Anterior cingulate cortex (tissue), 58 donors: ENCODE results near the gene MGLL.

Experiments used
- DNase-seq, 58 donors: peaks; one replicate each; lab custom pipeline; 2025; lab: John Stamatoyannopoulos, UW

The MGLL gene

DNA sequence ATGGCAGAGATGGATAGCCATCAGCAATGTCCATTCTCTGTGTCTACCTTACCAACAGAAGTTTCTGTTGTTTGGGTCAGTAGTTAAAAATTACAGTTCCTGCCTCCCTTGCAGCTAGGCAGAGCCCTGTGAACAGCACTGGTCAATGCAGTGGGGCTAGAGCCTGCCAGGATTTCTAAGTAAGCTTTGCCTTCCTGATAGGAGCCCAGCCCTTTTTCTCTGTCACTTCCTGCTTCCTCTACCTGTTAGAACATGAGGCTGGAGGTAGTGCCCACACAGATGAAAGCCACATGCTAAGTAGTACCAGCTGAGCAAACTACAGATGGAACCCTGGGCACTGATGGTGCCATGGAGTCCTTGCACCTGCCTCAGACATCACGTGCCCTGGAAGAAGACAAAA lies 45.0 kb downstream of the MGLL start:
- DNase-seq, result no peak

DNA sequence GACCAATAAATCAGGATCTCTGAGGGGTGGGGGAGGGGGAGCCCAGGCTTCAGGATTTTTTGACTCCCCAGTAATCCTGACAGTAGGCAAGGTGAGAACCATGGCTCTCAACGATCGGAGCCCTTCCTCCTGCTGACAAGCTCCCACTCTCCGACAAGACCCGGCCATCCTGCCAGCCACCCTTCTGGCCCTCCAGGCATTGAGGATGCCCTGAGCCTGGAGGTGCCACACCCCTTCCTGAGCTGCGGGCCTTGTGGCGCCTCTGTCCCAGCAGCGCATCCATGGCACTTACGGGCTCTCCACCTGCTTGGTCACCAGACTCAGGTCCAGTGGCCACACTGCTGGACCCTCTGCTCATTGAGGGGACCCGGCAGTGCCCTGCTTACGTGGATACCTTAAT lies 46.0 kb downstream of the MGLL start:
- DNase-seq, result no peak

DNA sequence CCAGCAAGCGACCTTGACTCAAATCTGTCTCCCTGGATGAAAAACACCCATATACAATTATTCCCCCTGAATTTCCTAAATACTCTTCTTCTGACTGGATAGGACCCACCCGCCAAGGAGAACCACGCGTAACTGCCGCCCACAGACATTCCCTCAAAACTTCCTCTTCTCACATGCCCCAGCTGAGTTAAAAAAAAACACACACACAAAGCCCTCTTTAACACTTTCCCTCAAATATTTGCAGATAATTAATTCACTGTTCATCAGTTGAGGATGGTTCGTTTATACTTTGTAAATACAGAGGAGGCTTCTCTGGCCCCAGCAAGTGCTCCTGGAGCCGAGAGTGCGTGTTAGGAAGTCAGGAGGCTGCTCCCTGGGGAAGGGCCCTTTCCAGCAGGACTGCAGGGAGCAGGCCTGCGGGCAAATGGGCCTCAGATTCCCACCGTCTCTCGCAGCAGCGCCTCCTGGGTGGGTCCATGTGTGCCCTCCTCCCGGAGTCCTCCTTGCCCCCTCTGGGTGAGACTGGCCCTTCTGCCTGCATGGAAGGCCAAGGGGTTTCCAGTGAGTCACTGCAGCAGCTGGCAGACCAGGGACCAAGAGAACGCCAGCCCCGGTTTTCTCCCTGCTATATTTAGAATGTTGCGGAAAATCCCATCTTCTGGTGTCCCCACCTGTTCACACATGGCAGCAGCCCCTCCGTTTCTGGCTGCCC lies 46.8 kb downstream of the MGLL start:
- peak in 2 of 58 donors; percentile 23 to 33 for DNase-seq

DNA sequence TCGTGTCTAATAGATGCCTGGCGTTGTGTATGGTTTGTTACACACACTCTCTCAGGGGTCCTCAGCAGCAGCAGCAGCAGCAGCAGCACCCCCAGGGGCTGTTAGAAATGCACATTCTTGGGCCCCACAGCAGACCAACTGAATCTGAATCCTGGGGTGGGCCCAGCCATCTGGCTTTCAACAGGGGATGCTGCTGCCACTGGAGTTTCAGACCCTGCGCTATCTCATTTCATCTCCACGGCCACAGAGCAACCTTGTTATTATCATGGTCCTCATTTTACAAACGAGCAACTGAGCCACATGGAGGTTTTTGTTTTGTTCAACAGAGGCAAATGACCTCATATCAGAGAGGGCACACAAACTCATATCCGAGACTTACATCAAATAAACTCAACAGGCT lies 47.7 kb downstream of the MGLL start:
- no peak for DNase-seq

DNA sequence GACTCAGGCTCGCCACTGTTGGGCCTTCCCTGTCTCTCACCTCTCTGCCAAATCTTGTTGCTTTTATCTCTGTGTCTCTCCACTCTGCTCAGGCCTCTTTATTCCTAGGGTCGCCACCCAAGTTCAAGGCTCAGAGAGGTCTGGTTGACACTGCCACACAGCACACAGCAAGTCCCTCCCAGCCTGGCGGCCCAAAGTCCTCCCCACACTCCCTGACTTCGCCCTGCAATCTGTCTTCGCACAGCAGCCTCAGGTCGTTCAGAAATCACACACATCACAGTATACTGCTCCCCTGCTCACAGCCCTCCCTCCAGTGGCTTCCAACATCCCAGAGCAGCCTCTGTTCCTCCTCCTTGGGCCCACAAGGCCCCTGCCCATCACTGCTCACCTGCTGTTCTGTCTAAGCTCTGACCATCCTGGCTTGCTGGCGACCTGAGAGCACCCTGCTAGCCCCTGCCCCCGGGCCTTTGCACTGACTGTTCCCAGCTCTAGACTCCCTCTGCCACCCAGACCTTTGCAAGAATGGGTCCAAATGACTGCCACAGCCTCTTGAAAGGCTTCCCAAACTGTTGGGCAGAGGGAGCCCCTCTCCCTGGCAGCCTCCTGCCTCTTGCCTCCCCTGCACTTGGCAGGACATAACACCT lies 48.4 kb downstream of the MGLL start:
- DNase-seq, result no peak

DNA sequence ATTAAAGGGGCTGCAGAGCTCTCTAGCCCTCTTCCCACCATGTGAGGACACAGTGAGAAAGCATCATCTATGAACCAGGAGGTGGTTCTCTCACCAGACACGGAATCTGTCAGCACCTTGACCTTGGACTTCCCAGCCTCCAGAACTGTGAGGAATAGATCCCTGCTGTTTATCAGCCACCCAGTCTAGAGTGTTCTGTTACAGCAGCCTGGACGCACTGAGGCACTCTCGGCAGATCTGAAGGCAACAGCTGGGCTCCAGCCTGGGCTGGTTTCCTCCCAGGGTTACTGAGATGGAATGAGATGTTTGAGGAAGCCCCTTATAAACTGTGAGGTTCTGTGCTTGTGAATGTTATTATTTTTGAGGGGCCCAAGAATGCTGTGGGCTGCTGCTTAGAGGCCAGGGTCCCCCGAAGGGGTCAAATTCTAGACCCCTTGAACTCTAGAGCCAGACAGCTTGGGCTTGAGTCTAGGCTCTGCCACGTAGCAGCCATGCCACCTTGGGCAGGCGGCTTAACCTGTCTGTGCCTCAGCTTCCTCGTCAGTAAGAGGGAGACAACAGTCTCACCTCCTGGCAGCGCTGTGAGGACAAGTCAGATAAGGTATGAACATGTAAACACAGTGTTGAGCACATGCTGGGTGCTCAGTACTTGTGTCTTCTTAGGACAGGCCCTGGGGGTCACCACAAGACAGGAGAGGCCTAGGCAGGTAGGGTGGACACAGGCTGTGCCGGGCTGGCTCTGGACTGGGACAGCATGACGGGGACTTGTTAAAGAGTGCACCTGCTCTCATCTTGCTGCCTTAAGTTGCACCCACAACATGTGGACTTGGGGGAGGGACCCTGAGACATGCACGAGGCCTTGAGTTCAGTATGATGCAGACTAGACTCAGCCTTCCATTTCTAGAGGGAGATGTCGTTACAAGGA lies 49.2 kb downstream of the MGLL start:
- no peak for DNase-seq

DNA sequence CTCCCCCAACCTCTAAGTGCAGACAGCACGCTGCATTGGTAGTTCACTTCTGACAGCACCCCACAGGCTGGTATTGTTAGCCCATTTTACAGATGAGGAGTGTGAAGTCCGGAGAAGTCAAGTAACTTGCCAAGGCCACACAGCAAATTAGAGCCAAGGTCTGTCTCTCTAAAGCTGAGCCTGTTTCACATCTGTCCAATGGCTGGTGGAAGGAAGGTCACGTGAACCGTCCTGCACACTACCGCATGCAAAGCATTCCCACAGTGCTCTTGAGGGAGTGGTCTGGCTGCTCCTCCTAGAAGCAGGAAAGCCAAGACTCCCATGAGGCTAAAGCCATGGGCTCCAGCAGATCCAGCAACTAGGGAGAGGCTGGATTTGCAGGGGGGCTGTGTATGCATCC lies 50.0 kb downstream of the MGLL start:
- no peak for DNase-seq

DNA sequence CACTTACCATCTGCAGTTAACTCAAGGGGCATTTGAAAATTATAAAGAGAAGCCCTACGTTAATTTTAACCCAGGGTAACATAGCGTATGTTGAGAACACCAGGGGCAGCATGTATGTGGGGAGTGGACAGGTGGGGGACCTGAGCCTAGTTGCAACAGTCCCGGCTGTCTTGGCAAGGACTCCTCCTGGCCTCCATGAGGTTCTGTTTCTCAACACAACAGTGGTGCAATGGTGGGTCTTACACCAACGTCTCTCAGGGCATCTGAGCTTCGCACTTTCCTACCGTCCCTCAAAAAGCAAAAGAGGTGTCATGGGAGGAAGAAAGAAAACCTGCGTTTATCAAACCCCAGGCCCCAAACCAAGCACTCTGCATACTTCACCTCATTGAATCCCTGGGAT lies 50.6 kb downstream of the MGLL start:
- no peak for DNase-seq

DNA sequence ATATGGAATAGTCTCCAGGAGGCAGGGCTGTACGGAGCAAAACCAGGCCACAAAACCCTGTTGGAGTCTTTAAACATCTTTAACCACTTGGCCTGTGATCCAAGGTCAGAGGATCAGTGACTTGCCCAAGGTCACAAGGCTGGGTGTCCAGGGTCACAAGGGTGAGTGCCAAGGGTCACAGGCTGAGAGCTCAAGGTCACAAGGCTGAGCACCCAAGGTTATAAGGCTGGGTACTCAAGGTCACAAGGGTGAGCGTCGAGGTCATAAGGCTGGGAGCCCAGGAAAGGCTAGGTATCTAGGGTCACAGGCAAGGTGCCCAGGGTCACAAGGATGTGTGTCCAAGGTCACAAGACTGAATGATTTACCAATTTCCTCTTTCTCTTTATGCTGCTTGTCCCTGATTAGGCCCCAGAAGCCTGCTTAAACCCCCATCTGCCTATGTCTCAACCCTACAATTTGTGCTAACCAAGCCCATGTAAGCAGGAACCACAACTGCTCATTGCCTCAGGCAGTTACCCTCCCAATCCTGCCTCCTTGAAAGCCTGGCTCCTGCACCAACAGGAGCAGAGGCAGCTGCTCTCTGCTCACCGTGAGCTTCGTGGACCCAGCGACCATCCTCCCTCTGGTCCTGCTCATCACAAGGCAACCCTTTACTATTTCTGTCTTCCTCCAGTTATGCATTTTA lies 51.5 kb downstream of the MGLL start:
- no peak for DNase-seq

DNA sequence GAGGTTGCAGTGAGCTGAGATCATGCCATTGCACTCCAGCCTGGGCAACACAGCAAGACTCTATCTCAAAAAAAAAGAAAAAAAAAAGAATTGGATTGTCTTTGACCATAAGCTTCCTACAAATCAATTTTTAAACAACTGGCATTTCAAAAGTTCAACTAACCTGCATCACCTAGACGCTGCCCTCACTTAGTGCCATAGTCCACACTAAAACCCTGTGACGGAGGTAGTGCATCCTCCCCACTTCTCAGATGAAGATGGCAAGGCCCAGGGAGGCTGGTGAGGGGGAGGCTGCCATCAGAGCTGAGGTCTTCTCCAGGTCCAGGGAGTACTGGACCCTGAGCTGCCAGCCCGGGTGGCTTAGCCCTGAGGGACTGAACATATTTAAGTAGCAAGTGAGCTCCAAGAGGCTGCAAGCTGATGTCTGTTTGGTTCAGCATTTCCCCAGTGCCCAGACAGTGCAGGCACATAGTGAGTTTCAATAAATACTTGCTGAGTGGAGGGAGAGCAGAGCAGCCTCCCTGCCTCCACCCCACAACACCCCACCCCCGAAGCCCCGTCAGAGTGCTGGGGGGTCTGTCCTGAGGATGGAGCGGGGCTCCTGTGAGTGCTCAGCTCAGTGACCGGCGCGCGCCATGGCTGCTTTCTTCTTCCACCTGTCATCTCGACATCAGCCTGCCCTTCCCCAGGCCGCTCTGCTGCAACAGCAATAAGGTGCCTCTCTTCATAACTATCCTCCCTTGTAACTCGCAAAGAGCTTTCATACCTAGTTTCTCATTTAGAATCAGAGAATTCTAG lies 52.8 kb downstream of the MGLL start:
- DNase-seq, result no peak

DNA sequence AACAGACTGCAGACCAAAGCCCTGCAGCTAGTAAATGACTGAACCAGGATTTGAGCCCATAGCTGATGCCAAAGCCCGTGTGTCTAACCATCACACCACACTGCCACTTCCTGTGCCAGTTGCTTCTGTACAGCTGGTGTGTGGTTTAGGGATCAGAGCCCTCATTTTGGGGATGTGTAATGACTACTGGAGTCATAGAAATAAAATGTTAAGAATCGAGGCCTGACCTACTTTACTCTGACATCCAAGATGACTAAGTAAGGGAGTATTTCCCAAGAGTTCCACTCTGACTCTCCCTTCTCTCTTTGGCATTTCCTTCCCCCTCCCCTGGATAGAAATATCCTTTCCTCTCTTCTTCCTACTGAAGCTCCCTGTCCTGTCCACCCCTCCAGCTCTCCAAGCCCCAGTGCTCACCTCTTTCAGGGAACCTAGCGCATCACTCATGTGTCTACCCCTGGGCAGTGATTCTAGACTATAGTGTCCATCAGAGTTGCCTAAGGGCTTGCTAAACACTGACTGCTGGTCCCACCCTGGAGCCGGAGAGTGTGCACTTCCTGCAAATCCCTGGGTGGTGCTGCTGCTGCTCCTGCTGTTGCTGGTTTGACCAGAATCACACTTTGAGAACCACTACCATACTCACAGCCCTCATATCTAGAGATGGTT lies 53.8 kb downstream of the MGLL start:
- DNase-seq, result no peak

DNA sequence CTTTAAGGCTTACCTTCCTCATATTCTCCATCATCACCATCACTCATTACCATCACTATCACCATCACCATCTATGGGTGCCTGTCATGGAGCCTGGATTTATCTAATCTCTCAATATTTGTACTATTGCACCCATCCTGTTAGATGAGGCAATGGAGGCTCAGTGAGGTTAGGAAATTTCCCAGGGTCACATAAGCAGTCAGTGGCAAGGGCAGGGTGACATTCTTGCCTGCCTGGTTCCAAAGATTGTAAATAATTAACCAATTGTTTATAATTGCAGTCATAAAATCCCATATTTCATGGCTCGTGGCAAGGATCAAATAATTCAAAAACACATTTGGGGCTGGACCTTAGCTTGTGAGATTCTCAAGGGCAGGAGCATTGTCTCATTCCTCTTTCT lies 55.2 kb downstream of the MGLL start:
- no peak for DNase-seq

DNA sequence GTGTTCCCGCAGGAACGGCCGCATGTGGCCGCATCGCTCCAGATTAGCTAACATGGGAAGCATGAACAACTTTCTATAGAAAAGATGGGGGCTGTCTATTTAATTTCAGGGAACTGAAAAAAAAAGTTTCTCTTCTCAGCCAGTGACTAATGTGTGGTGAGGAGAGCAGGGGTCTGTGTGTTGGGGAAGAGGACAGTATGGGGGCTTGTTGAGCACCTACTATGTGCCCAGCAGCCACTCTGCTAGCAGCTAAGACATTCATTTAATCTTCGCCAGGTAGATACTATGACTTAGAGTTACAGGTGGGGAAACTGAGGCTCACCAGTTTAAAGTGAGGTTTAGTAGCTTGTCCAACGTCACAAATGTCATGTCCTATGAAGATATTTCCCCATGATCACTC lies 56.6 kb downstream of the MGLL start:
- no peak for DNase-seq

DNA sequence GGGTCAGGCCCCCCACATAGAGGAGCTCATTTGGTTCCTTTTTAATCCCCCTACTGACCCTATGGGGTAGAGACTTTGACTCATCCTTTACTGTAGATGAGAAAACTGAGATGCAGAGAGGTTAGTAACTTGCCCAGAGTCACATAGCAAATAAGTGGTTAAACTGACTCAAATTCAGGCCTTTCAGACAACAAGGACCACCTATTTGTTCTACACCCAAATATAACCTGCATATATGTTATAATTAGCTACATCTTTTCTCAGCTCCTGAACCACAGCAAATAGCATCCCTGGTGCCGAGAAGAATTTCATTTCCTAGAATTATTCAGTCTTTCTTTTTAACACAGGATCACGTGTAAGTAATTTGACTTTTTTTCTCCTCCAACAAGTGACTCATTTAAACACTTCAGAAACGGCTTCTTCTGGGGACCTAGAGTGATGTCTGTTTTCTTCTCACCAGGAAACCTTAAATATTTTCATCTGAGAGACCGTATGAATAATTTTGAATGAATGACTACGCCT lies 57.4 kb downstream of the MGLL start:
- DNase-seq, result no peak

DNA sequence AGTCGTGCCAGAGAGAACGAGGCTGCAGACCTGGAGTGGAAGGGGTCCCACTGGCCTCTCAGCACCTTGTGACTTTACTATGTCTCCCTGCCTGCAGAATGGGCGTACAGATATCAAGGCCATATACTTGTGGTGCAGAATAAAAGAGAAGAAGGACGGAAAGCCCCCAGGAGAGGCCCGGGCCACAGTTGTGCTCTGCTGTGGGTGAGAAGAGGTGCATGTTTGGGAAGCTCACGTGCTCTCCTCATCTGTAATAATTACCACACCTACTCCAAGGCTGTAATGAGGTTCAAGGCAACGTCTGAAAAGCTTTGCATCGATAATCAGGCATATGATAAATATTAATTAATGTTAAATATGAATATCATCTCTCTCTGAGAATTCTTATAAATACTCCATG lies 58.0 kb downstream of the MGLL start:
- DNase-seq, result no peak

DNA sequence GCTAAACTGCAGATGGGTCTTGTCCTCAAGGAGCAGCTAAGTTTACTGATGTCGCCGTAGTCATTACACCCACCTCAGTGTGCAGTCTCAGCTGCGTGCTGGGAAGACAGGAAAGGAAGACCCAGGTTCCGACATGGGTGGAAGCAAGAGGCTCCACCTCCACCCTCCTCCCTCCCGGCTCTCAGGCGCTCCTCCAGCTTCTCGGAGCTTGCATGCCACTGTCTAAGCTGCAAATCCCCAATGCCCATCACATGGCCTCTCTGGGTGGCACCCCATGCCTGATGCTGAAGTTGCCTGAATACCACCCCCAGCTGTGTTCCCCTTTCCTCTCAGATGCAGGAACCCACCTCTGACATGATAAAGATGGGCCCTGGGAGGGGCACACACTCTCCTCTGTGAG lies 58.5 kb downstream of the MGLL start:
- peak in 4 of 58 donors; percentile 16 to 44 (median 23) for DNase-seq

DNA sequence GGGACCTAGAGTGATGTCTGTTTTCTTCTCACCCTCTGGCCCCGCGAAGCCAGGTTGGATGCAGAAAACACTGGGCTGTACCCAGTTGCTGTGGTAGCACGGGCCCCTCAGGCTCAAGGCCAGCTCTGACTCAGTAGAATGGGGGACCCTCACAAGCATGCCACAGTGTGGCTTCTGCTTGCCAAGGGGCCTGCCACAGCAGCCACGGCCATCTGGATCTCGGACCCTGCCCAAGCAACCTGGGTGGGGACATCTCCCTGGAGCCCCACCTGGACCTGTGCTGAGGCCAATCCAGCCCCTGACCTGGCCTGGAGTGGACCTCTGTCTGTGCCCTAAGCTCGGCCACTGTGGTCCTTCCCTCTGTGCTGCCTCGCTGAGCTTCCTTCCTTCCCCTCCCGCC lies 59.0 kb downstream of the MGLL start:
- no peak for DNase-seq

DNA sequence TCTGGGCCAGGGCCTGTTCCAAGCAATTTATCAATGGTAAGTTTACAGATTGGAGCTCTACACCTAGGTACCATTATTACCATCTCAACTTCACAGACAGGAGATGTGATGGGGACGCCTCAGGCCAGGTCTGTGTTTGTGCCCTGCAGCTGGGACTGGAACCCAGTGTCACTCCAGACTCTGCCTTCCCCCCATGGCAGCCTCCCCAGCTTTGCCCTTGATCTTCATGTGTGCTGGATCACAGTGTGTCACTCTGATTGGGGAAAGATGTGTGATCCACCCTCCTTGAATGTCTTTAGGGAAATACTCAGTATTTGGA lies 59.6 kb downstream of the MGLL start:
- no peak for DNase-seq

DNA sequence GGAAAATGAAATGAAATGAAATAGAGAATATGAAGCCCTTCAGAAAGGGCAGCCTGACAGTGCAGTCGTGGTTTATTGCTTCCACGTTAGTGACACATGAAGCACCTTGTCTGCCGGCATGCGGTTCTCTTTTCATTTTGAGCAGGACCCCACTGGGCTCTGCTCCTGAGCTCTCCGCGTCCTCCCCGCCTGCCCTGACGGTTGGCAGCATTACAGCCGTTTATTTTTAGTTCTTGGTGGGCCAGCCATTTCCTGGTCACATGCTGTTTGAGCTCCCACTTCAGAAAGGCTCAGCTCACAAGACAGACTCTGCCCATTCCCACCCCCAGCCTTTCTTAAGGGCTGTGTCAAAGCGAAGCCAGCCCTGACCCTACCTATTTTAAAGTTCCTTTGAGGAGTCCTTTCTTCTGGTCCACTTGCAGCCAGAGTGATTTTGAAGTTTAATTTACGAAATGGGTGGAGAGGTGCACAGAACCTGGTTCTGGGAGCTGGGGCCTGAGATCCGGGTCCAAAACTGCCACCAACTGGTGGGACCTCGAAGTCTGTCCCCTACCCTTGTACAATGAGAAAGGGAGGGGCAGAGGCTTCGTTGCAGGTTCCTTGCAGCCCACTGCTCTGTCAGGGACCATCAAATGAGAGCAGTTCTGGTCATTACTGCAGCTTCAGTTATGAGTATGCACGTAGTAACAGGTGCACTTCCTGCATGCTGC lies 60.1 kb downstream of the MGLL start:
- DNase-seq, result peak in 48 of 58 donors; percentile 16 to 80 (median 47)
